Endothelial cell of coronary artery (primary cell): ENCODE results near the gene EPB41L4A. TPM values are rescaled to one million over a fixed set of nuclear protein-coding genes. Genes with fewer than 3 reads are reported as not detected.

Source experiments
- total RNA-seq: library from RNA; depleted of rRNA; stranded (reverse); fragments of >200 nt; gene quantifications from 2 replicates; pipeline ENCODE4 v1.2.3, GENCODE V29; 2014

Gene EPB41L4A, protein sequence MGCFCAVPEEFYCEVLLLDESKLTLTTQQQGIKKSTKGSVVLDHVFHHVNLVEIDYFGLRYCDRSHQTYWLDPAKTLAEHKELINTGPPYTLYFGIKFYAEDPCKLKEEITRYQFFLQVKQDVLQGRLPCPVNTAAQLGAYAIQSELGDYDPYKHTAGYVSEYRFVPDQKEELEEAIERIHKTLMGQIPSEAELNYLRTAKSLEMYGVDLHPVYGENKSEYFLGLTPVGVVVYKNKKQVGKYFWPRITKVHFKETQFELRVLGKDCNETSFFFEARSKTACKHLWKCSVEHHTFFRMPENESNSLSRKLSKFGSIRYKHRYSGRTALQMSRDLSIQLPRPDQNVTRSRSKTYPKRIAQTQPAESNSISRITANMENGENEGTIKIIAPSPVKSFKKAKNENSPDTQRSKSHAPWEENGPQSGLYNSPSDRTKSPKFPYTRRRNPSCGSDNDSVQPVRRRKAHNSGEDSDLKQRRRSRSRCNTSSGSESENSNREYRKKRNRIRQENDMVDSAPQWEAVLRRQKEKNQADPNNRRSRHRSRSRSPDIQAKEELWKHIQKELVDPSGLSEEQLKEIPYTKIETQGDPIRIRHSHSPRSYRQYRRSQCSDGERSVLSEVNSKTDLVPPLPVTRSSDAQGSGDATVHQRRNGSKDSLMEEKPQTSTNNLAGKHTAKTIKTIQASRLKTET
- total RNA-seq = 8.9 and 13.4 TPM in 2 replicates

DNA sequence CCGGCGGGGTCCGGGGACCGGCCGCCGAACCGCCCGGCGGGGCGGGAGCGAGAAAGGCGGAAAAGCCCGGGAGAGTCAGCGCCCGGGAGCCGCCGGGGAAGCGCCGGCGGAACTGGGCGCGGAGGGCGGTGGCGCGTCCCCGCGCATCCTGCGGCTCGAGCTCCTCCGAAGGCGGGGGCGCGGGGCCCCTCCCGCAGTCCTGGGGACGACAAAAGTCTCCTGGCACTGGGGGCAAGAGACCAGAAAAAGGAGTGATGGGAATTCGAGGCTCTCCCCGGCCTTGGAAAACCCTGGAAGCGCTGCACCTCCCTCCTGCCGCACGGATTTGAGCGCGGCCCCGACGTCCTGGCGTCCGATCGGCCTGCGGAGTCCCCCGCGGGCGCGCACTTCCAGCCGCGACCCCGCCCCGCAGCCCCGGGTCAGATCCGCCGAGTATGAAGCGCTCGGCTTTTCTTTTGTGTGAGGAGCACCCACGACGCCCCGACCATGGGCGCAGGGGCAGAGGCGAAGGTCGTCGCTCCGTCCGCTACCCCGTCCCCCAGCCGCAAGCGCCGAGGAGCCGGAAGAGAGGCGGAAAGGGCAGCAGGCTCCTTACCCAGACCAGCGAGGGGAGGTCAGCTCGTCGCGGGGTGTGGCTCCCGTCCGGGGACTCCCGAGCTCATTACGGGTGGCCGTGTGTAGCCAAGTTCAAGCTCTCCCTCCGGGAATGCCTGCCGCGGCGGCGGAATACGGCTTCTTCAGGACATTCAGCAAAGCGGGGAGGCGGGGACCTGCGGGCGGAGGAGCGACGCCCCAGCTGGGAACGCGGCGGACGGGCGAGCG is at the start of gene EPB41L4A:
TSS of gene EPB41L4A (minus strand) at position 114 of the 822 bp plus-strand sequence. CDS start 238 bp downstream, outside the sequence.

